Cerebellar cortex (tissue), 1 donor: ENCODE data around the gene SULT2B1.
"Not testable (repeated sequence)": the region's sequence is repeated elsewhere in the genome, so short reads cannot be mapped to it uniquely, and the experiment has no call there.

Source experiments
- DNase-seq: peaks from one replicate; pipeline ENCODE4 v3.0.0-alpha.2; 2015; ENCODE audit warnings: low spot score

SULT2B1 gene

DNA sequence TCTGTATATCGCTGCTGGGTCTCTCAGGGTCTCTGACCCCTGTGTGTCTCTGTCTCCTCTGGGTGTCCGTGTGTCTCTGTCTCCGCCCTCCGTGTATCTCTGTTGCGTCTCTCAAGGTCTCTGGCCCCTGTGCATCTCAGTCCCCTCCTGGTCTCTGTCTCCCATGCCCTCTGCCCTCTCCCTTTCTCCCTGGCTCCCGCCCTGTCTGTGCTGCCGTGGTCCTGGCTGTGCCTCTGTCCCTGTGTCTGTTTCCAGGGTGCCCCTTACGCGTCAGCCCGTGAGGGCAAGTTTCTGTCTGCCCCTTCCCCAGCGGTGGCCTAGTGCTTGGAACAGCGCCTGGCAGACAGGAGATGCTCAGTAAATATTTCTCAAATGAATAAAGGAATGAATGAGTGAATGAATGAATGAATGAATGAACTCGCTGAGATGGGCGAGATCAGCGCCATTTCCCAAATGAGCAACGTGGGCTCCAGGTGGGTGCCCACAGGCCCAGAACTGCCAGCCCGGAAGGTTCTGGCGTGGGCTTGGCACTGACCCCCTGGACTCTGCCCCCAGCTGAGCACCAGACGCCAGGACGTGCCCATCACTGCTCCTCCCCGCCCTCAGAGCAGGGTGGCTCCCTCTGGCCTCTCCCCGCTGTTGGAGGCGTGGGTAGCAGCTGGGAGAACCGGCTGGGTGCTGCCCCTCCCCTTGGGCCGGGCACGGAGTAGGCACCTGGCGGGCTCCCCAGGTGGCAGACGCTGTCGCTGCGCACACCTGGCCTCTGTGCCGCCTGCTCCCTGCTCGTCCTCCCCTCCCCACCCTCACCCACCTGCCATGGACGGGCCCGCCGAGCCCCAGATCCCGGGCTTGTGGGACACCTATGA lies at the start of gene SULT2B1:
Gene SULT2B1 (plus strand): TSS at position 736 of the 866 bp plus-strand sequence. CDS start 81 bp downstream, at position 817.
- no peak for DNase-seq

DNA sequence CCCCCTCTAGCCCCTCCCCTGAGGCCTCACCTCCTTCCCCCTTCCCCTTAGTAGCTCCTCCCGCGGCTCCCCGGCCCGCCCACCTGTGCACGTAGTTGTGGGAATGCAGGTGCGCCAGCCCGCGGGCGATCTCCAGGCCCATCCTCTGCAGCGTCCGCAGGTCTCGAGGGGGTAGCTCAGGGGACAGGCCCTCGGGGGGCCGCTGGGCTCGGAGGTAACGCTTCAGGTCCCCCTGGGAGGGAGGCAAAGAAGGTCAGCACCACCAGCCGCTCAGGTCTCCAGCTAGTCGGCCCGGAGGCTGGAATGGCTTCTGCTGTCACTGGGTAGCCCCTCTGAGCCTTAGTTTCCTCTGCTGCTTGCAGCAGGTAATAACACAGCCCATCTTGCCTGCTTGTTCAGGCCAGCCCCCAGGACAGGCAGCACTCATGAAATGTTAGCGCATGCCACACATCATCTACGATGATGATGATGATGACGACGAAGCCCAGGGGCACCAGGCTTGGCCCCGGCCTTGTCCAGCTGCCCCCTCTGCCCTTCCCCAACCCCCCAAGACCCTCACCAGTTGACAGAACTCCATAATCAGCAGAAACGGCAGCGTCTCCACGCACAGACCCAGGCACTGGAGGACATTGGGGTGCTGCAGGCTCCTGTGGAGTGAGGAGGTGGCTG lies 49.5 kb upstream of the SULT2B1 start:
- DNase-seq: no peak

DNA sequence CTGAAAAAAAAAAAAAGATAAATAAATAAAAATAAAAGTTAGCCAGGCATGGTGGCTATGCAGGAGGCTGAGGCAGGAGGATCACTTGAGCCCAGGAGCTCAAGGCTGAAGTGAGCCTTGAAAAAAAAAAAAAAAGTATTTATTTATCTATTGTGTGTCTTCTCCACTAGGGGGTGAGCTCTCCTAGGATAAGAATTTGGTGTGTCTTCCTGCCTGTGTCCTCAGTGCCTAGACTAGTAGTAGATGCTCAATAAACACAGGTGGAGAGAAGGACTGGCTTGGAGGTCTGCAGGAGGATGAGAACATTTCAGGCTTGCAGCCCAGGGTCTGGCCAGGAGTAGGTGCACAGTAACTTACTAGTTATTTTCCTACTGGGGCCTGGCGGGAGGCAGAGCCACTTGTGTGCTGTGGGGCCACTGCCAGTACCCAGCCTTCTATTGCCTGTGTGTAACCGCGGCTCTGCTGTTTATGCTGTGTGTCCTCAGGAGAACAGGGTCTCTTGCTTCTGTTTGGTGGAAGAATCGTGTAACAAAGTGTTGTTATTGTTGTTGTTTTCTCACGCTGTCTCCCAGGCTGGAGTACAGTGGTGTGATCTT lies 45.7 kb upstream of the SULT2B1 start:
- DNase-seq: peak; percentile 59

DNA sequence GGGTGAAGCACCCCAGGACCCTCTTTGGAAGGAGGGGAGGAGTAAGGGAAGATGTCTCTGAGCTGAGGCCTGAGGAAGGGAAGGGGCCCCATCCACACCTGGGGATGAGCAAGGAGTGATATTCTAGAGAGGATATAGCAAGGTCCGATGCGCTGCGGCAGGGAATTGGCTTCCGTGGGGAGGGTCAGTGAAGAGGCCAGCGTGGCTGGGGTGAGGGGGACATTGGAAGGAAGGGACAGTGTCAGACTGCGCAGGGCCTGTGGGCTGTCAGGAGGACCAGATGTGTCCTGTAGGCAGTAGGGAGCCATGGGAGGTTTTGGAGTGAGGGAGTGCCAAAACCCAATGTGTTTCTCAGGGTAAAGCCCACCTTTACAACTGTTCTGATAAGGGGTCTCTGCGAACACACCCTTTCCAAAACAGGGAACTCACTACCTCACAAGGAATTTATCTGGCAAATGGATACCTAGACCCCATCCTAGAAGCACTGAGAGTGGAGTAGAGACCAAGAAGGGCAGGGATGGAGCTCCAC lies 44.0 kb upstream of the SULT2B1 start:
- no peak for DNase-seq

DNA sequence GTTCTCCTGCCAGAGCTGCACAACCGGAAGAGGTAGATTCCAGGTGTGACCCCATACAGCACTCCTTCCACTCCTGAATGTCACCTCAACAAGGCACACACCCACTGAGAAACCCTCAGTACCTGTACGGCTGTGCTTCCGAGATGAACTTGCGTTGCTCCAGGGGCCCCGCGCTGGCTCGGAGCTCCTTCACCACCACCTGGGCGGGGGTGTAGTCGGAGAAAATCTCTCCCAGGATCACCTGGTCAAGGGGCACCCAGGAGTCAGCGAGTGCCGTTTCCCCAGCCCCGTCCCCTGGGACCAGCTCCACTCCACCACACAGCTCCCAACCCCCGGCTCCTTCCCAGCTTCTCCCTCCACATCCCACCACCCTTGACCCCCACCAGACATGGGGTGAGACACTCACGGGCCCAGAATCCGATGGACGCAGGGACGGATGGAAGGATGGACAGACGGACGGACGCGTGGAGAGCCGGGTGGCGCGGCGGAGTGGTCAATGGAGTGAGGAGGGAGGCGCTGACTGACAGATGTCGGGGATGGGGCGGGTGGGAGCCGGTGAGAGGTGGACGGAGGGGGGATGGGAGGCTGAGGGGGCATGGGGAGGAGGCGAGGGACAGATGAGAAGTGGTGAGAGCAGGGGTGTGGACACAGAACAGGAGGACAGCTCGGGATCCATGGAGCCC lies 43.1 kb upstream of the SULT2B1 start:
- DNase-seq: no peak

DNA sequence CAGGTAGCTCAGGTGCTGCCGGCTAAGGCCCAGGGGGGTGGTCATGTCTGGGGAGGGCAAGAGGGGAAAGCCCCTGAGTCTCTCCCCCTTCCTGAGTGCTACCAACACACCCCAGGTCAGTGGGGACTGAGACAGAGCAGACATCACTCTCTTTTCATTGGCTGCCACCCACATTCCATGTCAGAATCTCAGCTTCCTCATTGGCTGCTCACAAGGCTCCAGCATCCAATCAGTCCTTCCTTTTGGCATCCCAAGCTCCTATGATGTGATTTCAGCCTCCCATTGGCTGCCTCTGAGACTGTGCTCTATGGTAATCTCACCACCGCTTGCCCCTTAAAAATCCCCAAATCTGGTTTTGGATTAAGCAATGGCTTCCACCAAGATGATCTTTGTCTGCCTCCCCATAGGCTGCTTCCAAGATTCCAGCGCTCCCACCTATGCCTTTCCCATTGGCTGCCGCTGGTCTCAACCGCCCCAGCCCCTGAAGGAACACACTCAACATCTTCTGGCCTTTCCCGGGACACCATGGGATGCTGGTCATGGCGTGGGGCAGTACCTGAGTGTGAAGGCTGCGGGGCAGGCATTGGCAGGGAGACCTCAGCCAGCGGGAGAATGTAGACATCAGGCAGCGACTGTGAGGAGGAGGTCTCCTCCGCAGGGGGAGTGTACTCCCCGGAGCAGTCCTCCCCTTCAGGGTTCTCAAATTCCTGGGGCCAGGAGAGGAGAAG lies 42.3 kb upstream of the SULT2B1 start:
- DNase-seq: peak; percentile 59

DNA sequence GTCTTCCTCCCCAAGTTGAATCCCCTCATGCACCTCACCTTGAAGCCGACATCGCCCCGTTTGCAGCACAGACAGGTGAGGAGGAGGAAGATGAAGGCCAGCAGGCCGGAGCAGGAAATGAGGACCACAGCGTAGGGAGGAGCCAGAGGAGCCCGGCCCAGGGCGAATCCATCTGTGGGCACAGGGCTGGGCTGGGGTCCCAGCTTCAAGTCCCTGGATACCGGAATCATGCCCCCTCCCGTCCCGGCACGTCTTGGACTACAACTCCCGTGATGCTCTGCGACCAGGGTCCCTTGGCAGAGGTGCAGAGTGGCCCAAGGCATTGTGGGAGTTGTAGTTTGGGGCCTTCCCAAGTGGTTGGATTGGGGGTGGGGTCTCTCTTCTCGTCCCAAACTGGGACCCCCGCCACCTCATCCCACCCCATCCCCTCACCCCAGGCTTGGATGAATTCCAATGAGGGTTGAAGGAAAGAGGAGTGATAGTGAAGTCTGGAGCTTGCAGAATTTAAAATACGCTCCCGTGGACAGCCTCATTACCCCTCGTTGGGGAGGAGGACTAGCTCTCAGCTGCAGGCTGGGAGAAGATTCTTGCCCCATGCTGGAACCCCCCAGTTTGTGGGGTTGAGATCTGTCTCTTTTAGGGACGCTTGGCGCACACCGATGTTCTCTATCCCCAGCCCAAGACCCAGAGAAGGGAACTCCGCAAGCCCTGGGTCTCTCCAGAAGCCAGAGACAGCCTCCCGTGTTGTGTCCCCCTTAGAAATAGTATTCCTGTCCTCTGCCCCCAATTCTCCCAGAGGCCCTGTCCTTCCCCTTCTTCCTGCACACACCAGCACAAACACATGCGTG lies 41.3 kb upstream of the SULT2B1 start:
- DNase-seq: peak; percentile 90

DNA sequence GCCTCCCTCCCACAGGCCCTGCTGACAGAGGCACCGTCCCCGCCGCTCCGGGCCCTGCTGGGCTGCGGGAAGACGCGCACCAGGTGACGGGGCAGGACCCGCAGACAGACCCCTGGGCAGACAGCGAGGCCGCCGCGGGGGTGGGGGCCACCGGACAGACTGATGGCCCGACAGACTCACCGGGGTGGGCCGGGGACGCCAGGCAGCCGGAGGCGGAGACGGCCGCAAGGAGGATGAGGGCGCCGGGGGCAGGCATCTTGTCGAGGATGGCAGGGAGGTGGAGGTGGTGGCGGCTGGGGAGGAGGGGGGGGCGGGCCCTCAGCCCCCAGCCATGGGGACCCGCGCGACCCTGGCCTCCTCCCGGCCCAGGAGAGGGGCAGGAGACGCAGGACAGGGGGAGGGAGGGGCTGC lies 40.6 kb upstream of the SULT2B1 start:
- DNase-seq: no peak

DNA sequence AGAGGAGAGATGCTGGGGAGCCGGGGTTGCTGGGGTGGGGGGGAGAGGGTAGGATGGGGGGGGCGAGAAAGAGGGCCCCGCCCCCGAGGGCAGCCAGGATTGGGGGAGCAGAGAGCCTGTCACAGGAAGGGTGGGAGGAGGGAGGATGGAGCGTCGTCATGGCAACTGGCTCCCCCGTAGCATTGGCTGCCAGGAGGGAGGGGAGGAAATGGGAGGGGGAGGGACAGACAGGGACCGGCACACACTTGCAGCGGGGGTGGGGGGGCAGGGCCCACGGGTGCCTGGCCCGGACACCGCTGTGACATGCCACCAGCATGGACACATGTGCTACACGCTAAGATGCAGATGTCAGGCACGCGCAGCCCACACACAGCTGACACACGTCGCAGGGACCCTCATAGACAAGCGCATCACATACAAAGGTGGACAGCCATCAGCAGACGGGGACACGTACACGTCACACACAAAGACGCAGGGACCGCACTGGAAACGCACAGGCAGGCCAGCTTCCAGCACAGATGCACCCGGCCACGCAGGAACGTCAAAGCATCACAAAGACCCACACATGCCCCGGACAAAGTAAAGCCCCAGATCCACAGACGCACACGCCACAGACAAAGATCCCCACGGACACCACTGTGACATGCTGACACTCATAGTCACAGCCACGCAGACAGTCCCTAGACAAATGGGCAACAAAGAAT lies 40.0 kb upstream of the SULT2B1 start, which contains the start of gene LMTK3:
Gene LMTK3 (minus strand): TSS at position 36 of the 704 bp plus-strand sequence. CDS start 259 bp downstream, outside the sequence.
- peak; percentile 99 for DNase-seq

DNA sequence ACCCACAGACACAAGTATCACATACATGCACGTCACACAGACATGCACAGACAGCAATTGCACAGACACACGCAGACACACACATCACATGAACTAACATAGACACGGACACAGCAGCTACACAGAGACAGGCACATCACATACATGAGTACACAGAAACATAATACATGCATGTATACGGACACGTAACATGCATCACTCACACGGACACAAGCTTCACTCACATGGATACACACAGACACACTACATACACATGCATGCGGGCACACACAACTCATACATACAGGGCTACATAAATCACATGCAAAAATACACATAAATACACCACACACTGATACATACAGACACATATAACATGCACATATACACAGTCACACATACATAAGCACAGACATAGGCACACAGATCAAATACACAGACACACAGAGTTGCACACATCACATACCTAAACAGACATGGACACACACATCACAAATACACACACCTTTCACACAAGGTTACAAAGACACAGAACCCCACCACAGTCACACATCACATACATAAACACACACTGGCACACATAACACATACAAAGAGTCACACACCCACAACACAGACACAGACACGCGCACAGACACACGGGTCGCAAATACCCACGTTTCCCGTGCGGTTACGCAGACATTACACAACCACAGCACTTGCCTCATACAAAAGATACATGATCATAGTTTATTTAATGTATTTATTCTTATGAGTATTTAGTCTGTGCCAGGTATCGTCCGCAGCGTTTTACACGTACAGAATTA lies 39.3 kb upstream of the SULT2B1 start:
- no peak for DNase-seq

DNA sequence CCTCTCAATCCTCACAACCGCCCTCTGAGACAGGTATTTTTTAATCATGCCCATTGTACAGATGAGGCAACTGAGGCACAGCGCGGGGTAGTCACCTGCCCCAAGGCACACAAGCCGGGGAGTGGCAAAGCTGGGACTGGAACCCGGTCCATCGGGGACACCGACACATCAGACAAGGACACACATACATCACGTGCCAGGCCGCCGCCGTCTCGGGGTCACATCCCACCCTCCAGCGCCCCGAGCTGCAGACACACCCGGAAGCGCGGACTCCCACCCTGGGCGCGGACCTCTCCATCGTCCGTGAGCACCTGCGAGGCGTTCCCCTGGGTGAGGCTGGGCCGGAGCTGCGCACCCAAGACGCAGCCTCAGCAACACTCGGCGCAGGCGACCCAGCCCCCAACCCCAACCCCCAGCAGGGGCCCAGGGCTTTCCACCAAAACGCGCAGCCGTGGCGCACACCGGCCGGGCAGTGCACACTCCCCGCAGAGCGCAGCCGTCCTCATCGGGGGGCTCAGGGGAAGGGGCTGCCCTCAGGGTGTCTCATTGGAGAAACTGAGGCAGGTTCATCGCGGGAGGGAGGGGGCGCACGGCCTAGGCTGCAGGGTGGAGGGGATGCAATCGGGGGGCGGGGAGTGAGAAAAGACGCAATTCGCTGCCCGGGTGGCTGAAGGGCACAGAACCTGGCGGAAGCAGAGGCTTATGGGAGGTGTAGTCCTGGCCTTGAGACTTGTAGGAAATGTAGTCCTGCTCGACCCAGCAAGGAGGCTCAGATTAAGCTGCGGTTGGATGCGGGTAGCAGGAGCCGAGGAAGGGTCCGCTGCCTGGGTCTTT lies 38.5 kb upstream of the SULT2B1 start:
- peak; percentile 97 for DNase-seq

DNA sequence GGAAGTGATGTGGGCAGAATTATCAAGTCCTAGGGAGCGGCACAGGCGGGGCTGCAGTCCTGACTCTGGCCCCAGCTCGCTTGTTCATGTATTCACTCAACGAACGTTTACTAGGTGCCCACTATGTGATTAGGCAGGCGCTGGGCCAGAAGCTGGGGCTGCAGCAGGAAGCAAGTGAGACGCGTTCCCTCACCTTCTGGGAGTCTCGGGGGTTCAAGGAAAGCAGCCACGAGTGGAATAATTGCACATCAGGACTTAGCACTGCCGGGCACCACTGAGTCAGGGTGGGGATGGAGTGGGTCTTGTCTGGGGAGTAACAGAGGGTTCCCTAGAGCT lies 37.9 kb upstream of the SULT2B1 start:
- no peak for DNase-seq

DNA sequence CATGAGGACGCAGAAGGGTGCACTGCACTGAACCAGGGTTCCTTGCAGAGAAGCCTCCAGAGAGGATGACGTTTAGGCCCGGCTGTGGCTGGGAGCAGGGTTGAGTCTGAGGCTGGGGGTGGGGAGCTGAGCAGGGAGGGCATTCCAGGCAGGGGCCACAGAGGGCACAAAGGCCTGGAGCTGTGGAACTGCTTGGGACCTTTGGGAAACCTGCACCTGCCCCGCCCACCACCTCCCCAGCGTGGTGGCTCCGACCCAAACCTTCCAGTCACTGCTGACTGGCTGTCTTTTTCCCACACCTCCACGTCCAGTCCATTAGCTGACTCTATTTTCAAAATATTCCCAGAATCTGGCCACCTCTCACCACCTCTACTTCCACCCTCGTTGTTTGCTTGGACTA lies 35.4 kb upstream of the SULT2B1 start:
- DNase-seq: peak; percentile 29

DNA sequence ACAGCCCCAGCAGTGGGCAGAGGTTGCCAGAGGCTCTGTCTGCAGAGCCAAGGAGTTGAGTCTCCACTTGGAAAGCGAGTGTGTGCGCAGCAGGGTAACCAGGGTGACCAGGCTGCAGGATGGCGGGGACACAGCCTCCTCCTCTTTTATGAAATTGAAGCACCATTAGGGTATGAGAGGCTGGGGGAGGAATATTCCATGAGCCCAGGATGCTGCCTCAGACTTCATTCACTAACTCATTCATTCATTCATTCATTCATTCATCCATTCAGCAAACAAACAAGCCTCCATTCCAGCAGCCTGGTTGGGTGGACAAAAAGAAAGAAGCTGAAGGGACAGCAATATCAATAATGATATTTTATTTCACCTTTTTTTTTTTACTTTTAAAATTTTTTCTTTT lies 33.8 kb upstream of the SULT2B1 start:
- DNase-seq: no peak

DNA sequence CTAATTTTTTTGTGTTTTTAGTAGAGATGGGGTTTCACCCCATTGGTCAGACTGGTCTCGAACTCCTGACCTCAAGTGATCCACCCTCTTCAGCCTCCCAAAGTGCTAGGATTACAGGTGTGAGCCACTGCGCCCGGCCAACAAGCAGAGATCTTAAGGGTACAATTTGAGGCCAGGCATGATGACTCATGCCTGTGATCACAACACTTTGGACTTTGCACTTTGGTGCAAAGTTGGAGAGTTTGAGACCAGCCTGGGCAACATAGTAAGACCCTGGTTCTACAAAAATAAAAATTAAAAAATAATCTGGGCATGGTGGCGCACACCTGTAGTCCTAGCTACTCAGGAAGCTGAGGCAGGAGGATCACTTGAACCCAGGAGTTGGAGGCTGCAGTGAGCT lies 32.5 kb upstream of the SULT2B1 start:
- DNase-seq: not testable (repeated sequence)

DNA sequence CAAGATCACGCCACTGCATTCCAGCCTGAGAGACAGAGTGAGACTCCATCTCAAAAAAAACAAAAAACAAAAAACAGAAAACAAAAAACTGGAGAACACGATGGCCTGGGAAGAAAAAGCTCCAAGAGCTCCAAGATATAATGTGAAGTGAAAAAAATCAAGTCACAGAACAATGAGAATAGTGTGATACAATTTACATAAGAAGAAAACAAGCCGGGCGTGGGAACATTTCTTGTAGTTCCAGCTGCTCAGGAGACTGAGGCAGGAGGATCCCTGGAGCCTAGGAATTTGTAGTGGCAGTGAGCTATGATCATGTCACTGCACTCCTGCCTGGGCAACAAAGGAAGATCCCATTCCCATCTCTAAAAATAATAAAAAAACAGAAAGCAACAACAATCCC lies 31.8 kb upstream of the SULT2B1 start:
- no peak for DNase-seq

DNA sequence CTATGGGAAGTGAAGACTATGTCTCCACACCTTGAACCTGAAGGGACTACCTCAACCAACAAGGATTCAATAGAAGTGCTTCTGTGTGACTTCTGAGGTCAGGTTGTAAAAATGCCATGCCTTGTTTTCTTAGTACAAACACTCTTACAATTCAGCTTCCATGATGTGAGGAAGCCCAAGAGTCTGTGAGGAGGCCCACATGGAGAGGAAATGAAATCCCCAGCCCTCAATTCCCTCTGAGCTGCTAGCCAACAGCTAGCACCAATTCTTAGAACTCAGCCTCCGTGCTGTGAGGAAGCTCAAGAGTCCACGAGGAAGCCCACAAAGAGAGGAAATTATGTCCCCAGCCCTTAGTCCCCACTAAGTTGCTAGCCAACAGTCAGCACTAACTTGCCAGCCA lies 27.8 kb upstream of the SULT2B1 start:
- DNase-seq: no peak

DNA sequence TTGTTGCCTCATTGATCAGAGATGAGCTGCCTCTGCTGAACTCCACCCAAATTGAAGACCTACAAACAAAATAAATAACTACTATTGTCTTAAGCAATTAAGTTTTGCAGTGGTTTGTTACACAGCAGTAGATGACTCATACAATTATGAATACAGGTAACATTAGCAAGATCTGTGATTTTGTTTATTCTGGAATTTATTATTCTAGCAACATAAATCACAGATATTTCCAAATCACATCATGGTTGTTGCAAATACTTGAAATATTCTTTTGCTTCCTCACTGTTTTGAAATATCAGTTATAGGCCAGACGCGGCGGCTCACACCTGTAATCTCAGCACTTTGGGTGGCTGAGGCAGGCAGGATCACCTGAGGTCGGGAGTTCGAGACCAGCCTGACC lies 27.2 kb upstream of the SULT2B1 start:
- no peak for DNase-seq
